GM12891 (cell line): ENCODE measurements around the gene SERPINI1.

Source experiments
- PAX5 ChIP-seq: IDR thresholded peaks from 2 replicates; pipeline ENCODE4 v1.6.1; 2011; ENCODE audit warnings: low read length, moderate library complexity, mild to moderate bottlenecking; ENCODE audit not compliant: insufficient read depth, severe bottlenecking
- POLR2A ChIP-seq: IDR thresholded peaks from 2 replicates; pipeline ENCODE4 v1.6.1; 2011; ENCODE audit warnings: low read depth, low read length, control low read depth
- POLR2AphosphoS5 ChIP-seq: IDR thresholded peaks from 2 replicates; pipeline ENCODE4 v1.6.1; 2011; ENCODE audit warnings: low read depth, low read length, control low read depth
- POU2F2 ChIP-seq: IDR thresholded peaks from 2 replicates; pipeline ENCODE4 v1.6.1; 2011; ENCODE audit warnings: low read depth, mild to moderate bottlenecking, control low read depth, low read length, moderate library complexity
- TAF1 ChIP-seq: IDR thresholded peaks from 2 replicates; pipeline ENCODE4 v1.6.1; 2011; ENCODE audit warnings: low read depth, low read length, control low read depth

GRCh38 chr3:167712445-167712844, 23.1 kb upstream of the SERPINI1 start:
- TF ChIP-seq PAX5 (no peak), TAF1 (no peak), POU2F2 (no peak), POLR2AphosphoS5 (no peak), POLR2A (no peak)
